HG03060 (cell line): ENCODE results near the gene AIG1.
"Not testable (repeated sequence)": the region's sequence is repeated elsewhere in the genome, so short reads cannot be mapped to it uniquely, and the experiment has no call there.

Experiments used
- ATAC-seq: cut with Tn5 transposase; IDR thresholded peaks from one replicate; pipeline ENCODE4 v1.9.1; 2021; ENCODE audit warnings: low read depth, moderate number of reproducible peaks; ENCODE audit not compliant: unreplicated experiment

Gene AIG1

GRCh38 chr6:143301188-143301587 is 240.5 kb downstream of the AIG1 start:
- no peak for ATAC-seq

- not testable (repeated sequence) for ATAC-seq
Measured at GRCh38 chr6:143307760-143308159, 247.1 kb downstream of the AIG1 start.

GRCh38 chr6:143313163-143313562 is 252.5 kb downstream of the AIG1 start:
- no peak for ATAC-seq

- ATAC-seq, result no peak
Measured at GRCh38 chr6:143321491-143322086, 260.9 kb downstream of the AIG1 start.

- ATAC-seq, result no peak
Measured at GRCh38 chr6:143322386-143322785, 261.7 kb downstream of the AIG1 start.

GRCh38 chr6:143323729-143324470 is 263.2 kb downstream of the AIG1 start:
- ATAC-seq, result no peak

- no peak for ATAC-seq
Measured at GRCh38 chr6:143325379-143326140, 264.9 kb downstream of the AIG1 start.

GRCh38 chr6:143328876-143329275 is 268.2 kb downstream of the AIG1 start:
- ATAC-seq, result no peak

GRCh38 chr6:143329323-143329722 is 268.6 kb downstream of the AIG1 start:
- no peak for ATAC-seq

GRCh38 chr6:143331362-143331761 is 270.7 kb downstream of the AIG1 start:
- ATAC-seq, result no peak

GRCh38 chr6:143332153-143332845 is 271.6 kb downstream of the AIG1 start:
- ATAC-seq, result no peak

GRCh38 chr6:143333081-143333480 is 272.4 kb downstream of the AIG1 start:
- ATAC-seq, result no peak

- ATAC-seq, result no peak
Measured at GRCh38 chr6:143333749-143334520, 273.2 kb downstream of the AIG1 start.

GRCh38 chr6:143335865-143336264 is 275.2 kb downstream of the AIG1 start:
- ATAC-seq, result no peak

- ATAC-seq, result no peak
Measured at GRCh38 chr6:143336446-143337152, 275.9 kb downstream of the AIG1 start.

- ATAC-seq, result no peak
Measured at GRCh38 chr6:143337201-143337949, 276.7 kb downstream of the AIG1 start.

GRCh38 chr6:143339223-143339622 is 278.5 kb downstream of the AIG1 start:
- ATAC-seq, result no peak

GRCh38 chr6:143345477-143345876 is 284.8 kb downstream of the AIG1 start:
- ATAC-seq, result not testable (repeated sequence)

GRCh38 chr6:143346004-143346403 is 285.3 kb downstream of the AIG1 start:
- no peak for ATAC-seq
